ENCODE data around the gene PGAP1. TPM values are rescaled to one million over a fixed set of nuclear protein-coding genes. Genes with fewer than 3 reads are reported as not detected.

The PGAP1 gene
- total and polyA plus RNA-seq, 2 of the 8 experiments (the other 6 are each of a cell fraction or from before 2014, with no cell fraction given): 8.3 to 24.1 TPM

- Histone ChIP-seq H3K4ac (replicated peaks; ENCODE audit: insufficient read length, low read depth, low read length) (no peak overlapping the region), H3K14ac (ENCODE audit: insufficient read length) (no peak overlapping the region), H3K36me3 (ENCODE audit: control insufficient read depth in 2 of 4, insufficient read depth in 4 of 4, low read length in 3 of 4) (peaks cover 0 to 36% (median 2%) of the 10 kb centered on the region in 4 experiments; a peak in 7 of 8 replicates), H3K79me1 (ENCODE audit: low read depth, low read length) (no peaks in the 10 kb centered on the region), H3K56ac (replicated peaks; ENCODE audit: insufficient read length, low read depth, low read length) (no peak overlapping the region), H3K18ac (ENCODE audit: extremely low read depth, low read length) (no peak overlapping the region), H3K23me2 (ENCODE audit: low read depth, low read length) (no peaks in the 10 kb centered on the region; the same call in 1 of the 2 replicates), H2BK12ac (ENCODE audit: low read depth, low read length) (no peak overlapping the region), H3K23ac (ENCODE audit: insufficient read length) (no peak overlapping the region), H2BK20ac (ENCODE audit: low read length) (no peak overlapping the region), H2AFZ (ENCODE audit: low read length) (no peak overlapping the region), H2AK5ac (ENCODE audit: low read depth, low read length) (no peak overlapping the region), H4K91ac (replicated peaks; ENCODE audit: insufficient read length, low read length) (no peak overlapping the region), H3K79me2 (ENCODE audit: control insufficient read depth in 1 of 2, insufficient read depth in 2 of 2, low read length in 2 of 2) (no peaks in the 10 kb centered on the region), H3K9me3 (ENCODE audit: insufficient read depth in 2 of 2, low read depth in 1 of 2, low read length in 1 of 2) (no peaks in the 10 kb centered on the region), H3K4me2 (ENCODE audit: insufficient read depth in 1 of 2, low read depth in 2 of 2, low read length in 2 of 2) (no peak overlapping the region), H3K9ac (replicated peaks in 1 of 4; ENCODE audit: extremely low read depth in 1 of 4, low read depth in 3 of 4, low read length in 3 of 4) (peak overlapping the region in 1 of 4 experiments; percentile 34; a peak in 1 of 7 replicates), H3K27me3 (replicated peaks in 1 of 4; ENCODE audit: control insufficient read depth in 3 of 4, extremely low read depth in 1 of 4, insufficient read depth in 3 of 4, low read length in 3 of 4) (no peaks in the 10 kb centered on the region), H4K8ac (ENCODE audit: extremely low read depth, insufficient read depth, low read length) (no peak overlapping the region), H2BK120ac (replicated peaks; ENCODE audit: low read depth, low read length) (no peak overlapping the region), H3K27ac (ENCODE audit: low read depth, low read length) (no peak overlapping the region), H4K5ac (ENCODE audit: insufficient read length, low read depth, low read length) (no peak overlapping the region), H2BK5ac (ENCODE audit: low read depth, low read length) (no peak overlapping the region), H3K4me3 (ENCODE audit: extremely low read depth in 1 of 4, insufficient read depth in 2 of 4, low read depth in 3 of 4, low read length in 4 of 4) (no peak overlapping the region), H3K4me1 (replicated peaks in 1 of 4; ENCODE audit: control insufficient read depth in 3 of 4, insufficient read depth in 4 of 4, low read length in 3 of 4) (no peaks in the 10 kb centered on the region), H2BK15ac (ENCODE audit: low read length) (no peak overlapping the region), H4K20me1 (replicated peaks in 1 of 2; ENCODE audit: control insufficient read depth in 1 of 2, insufficient read depth in 2 of 2, low read length in 2 of 2) (no peaks in the 10 kb centered on the region)
- ChIA-PET POLR2A (ENCODE audit: partially characterized antibody) (interaction anchor here (1.2 kb wide), 1 partner anchor 8 kb away, joined by 4 read pairs; no protein-coding TSS in a partner anchor), CTCF (ENCODE audit: partially characterized antibody) (no interaction called here)
- no peak for TF ChIP-seq NRF1 (IDR thresholded peaks at IDR 0.05; ENCODE audit: low read depth, low read length)
- no peak for TF ChIP-seq HDAC6 (IDR thresholded peaks at IDR 0.05; ENCODE audit: low read depth, low read length)
- TF ChIP-seq JUN (IDR thresholded peaks at IDR 0.05; ENCODE audit: low read depth, low read length): no peak
- no peak for TF ChIP-seq SRF (IDR thresholded peaks at IDR 0.05; ENCODE audit: low read depth, low read length)
- TF ChIP-seq RBBP5 (IDR thresholded peaks at IDR 0.05; ENCODE audit: borderline replicate concordance, low read depth, low read length): no peak
- no peak for TF ChIP-seq RAD21 (IDR thresholded peaks at IDR 0.05 in 1 of 2, conservative IDR thresholded peaks at IDR 0.05 in 1 of 2; ENCODE audit: low read depth in 2 of 2, low read length in 2 of 2)
- TF ChIP-seq CHD1 (IDR thresholded peaks at IDR 0.05; ENCODE audit: low read depth, low read length): no peak
- TF ChIP-seq BRCA1 (IDR thresholded peaks at IDR 0.05; ENCODE audit: low read depth, low read length): no peak
- no peak for TF ChIP-seq HDAC2 (IDR thresholded peaks at IDR 0.05; ENCODE audit: borderline replicate concordance in 1 of 2, low read depth in 2 of 2, low read length in 2 of 2)
- TF ChIP-seq USF2 (IDR thresholded peaks at IDR 0.05; ENCODE audit: low read length): no peak
- no peak for TF ChIP-seq RFX5 (IDR thresholded peaks at IDR 0.05; ENCODE audit: borderline replicate concordance, low read depth, low read length)
- TF ChIP-seq RNF2 (IDR thresholded peaks at IDR 0.05; ENCODE audit: borderline replicate concordance, low read depth, low read length, missing control alignments, poor library complexity, severe bottlenecking): no peak
- no peak for DNase-seq (ENCODE audit: low read depth in 1 of 2, low spot score in 2 of 2)
- no peak for FAIRE-seq
These were observed 80.2 kb downstream of the PGAP1 start for GRCh38 chr2:196846295-196846694.

Data from H1 (cell line).